MM.1S (cell line): ENCODE data around the gene PRSS56.

Experiments used
- DNase-seq: peaks from one replicate; pipeline ENCODE4 v3.0.0-alpha.2; 2015
- H2AFZ ChIP-seq: fragments of 300-600 bp; sonication (generic); 2 replicates; pipeline ENCODE4 v1.6.0; 2016; ENCODE audit warnings: antibody characterized with exemption, low read length
- H3F3A ChIP-seq: fragments of 300-600 bp; sonication (generic); 2 replicates; pipeline ENCODE4 v1.6.1; 2016; ENCODE audit warnings: mild to moderate bottlenecking, antibody characterized with exemption, low read length, moderate library complexity, mixed read lengths; ENCODE audit not compliant: insufficient read depth
- H3K27ac ChIP-seq: fragments of 300-600 bp; sonication (generic); 2 replicates; pipeline ENCODE4 v1.5.1; 2016; ENCODE audit warnings: mild to moderate bottlenecking, low read length
- H3K27me3 ChIP-seq: fragments of 300-600 bp; sonication (generic); replicated peaks from 2 replicates; pipeline ENCODE4 v1.6.0; 2016; ENCODE audit warnings: low read length; ENCODE audit not compliant: insufficient read depth
- H3K36me3 ChIP-seq: fragments of 300-600 bp; sonication (generic); replicated peaks from 2 replicates; pipeline ENCODE4 v1.6.1; 2016; ENCODE audit warnings: mild to moderate bottlenecking, low read length, mixed read lengths; ENCODE audit not compliant: insufficient read depth
- H3K4me1 ChIP-seq: fragments of 300-600 bp; sonication (generic); 2 replicates; pipeline ENCODE4 v1.6.1; 2016; ENCODE audit warnings: low read length, mixed read lengths
- H3K4me2 ChIP-seq: fragments of 300-600 bp; sonication (generic); 2 replicates; pipeline ENCODE4 v1.6.0; 2016; ENCODE audit warnings: low read depth, low read length
- H3K4me3 ChIP-seq: fragments of 300-600 bp; sonication (generic); 2 replicates; pipeline ENCODE4 v1.5.1; 2016; ENCODE audit warnings: low read length, mixed read lengths
- H3K79me2 ChIP-seq: fragments of 300-600 bp; sonication (generic); 2 replicates; pipeline ENCODE4 v1.6.1; 2016; ENCODE audit warnings: mixed run types, low read length, mixed read lengths
- H3K9ac ChIP-seq: fragments of 300-600 bp; sonication (generic); 2 replicates; pipeline ENCODE4 v1.6.1; 2016; ENCODE audit warnings: low read length, mixed read lengths
- H3K9me2 ChIP-seq: fragments of 300-600 bp; sonication (generic); replicated peaks from 2 replicates; pipeline ENCODE4 v1.6.1; 2016; ENCODE audit warnings: mild to moderate bottlenecking, low read length, mixed read lengths; ENCODE audit not compliant: insufficient read depth
- H3K9me3 ChIP-seq: fragments of 300-600 bp; sonication (generic); replicated peaks from 2 replicates; pipeline ENCODE4 v1.6.1; 2016; ENCODE audit warnings: mild to moderate bottlenecking, low read length, mixed read lengths; ENCODE audit not compliant: insufficient read depth
- H4K20me1 ChIP-seq: fragments of 300-600 bp; sonication (generic); 2 replicates; pipeline ENCODE4 v1.6.1; 2016; ENCODE audit warnings: mild to moderate bottlenecking, low read length, moderate library complexity, mixed read lengths; ENCODE audit not compliant: insufficient read depth
- EZH2 ChIP-seq: fragments of 300-600 bp; sonication (generic); optimal IDR thresholded peaks from 2 replicates; pipeline ENCODE3; 2017; ENCODE audit warnings: low read depth, mild to moderate bottlenecking, antibody characterized with exemption, low read length, mixed read lengths
- EZH2phosphoT487 ChIP-seq: fragments of 300-600 bp; sonication (generic); IDR thresholded peaks from 2 replicates; pipeline ENCODE4 v1.6.1; 2018; ENCODE audit warnings: antibody characterized with exemption, low read length
- TF ChIP-seq, protein P1 (sequence below): fragments of 300-600 bp; sonication (generic); IDR thresholded peaks from 2 replicates; pipeline ENCODE4 v1.5.1; 2016; ENCODE audit warnings: antibody characterized with exemption, low read length, mixed read lengths

PRSS56 gene

GRCh38 chr2:232476791-232477190 lies 43.4 kb upstream of the PRSS56 start:
- Histone ChIP-seq H3K27me3 (peaks cover 21% of the 10 kb centered on the region), H2AFZ (no peak overlapping the region), H3K27ac (no peak overlapping the region), H3K9me2 (no peaks in the 10 kb centered on the region), H3K4me3 (no peak overlapping the region), H3K36me3 (no peaks in the 10 kb centered on the region), H4K20me1 (no peaks in the 10 kb centered on the region), H3K9me3 (no peaks in the 10 kb centered on the region), H3K4me2 (no peak overlapping the region), H3F3A (no peaks in the 10 kb centered on the region), H3K79me2 (no peaks in the 10 kb centered on the region), H3K4me1 (no peaks in the 10 kb centered on the region), H3K9ac (no peak overlapping the region)
- TF ChIP-seq EZH2, result no peak
- TF ChIP-seq, protein P1, sequence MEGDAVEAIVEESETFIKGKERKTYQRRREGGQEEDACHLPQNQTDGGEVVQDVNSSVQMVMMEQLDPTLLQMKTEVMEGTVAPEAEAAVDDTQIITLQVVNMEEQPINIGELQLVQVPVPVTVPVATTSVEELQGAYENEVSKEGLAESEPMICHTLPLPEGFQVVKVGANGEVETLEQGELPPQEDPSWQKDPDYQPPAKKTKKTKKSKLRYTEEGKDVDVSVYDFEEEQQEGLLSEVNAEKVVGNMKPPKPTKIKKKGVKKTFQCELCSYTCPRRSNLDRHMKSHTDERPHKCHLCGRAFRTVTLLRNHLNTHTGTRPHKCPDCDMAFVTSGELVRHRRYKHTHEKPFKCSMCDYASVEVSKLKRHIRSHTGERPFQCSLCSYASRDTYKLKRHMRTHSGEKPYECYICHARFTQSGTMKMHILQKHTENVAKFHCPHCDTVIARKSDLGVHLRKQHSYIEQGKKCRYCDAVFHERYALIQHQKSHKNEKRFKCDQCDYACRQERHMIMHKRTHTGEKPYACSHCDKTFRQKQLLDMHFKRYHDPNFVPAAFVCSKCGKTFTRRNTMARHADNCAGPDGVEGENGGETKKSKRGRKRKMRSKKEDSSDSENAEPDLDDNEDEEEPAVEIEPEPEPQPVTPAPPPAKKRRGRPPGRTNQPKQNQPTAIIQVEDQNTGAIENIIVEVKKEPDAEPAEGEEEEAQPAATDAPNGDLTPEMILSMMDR, result no peak
- DNase-seq, result no peak

- no peaks in the 10 kb centered on the region for H3F3A ChIP-seq
- H3K4me3 ChIP-seq, result no peak overlapping the region
- no peak for DNase-seq
- H3K36me3 ChIP-seq, result no peaks in the 10 kb centered on the region
- no peak overlapping the region for H3K27ac ChIP-seq
- H3K27me3 ChIP-seq, result peaks cover 26% of the 10 kb centered on the region
- H3K4me2 ChIP-seq, result no peak overlapping the region
- TF ChIP-seq EZH2phosphoT487, result no peak
- TF ChIP-seq, protein P1, result no peak
- H3K9me2 ChIP-seq, result no peaks in the 10 kb centered on the region
- H3K9ac ChIP-seq, result no peak overlapping the region
- no peaks in the 10 kb centered on the region for H3K4me1 ChIP-seq
- no peaks in the 10 kb centered on the region for H3K79me2 ChIP-seq
- H2AFZ ChIP-seq, result no peak overlapping the region
- no peaks in the 10 kb centered on the region for H4K20me1 ChIP-seq
- no peaks in the 10 kb centered on the region for H3K9me3 ChIP-seq
These were observed 42.3 kb upstream of the PRSS56 start for GRCh38 chr2:232477751-232478510.

- Histone ChIP-seq H3K4me2 (no peak overlapping the region), H3K9me3 (no peaks in the 10 kb centered on the region), H2AFZ (no peak overlapping the region), H3K9ac (no peak overlapping the region), H3K36me3 (no peaks in the 10 kb centered on the region), H4K20me1 (no peaks in the 10 kb centered on the region), H3K4me1 (no peaks in the 10 kb centered on the region), H3K4me3 (no peak overlapping the region), H3K9me2 (no peaks in the 10 kb centered on the region), H3K27ac (no peak overlapping the region), H3K79me2 (no peaks in the 10 kb centered on the region), H3K27me3 (peaks cover 26% of the 10 kb centered on the region), H3F3A (no peaks in the 10 kb centered on the region)
- TF ChIP-seq, protein P1, result no peak
- TF ChIP-seq EZH2phosphoT487, result no peak
- TF ChIP-seq EZH2, result no peak
- no peak for DNase-seq
These were observed 41.4 kb upstream of the PRSS56 start for GRCh38 chr2:232478571-232479340.
